Measurements from ENCODE around the gene PHTF2.

Gene PHTF2

DNA sequence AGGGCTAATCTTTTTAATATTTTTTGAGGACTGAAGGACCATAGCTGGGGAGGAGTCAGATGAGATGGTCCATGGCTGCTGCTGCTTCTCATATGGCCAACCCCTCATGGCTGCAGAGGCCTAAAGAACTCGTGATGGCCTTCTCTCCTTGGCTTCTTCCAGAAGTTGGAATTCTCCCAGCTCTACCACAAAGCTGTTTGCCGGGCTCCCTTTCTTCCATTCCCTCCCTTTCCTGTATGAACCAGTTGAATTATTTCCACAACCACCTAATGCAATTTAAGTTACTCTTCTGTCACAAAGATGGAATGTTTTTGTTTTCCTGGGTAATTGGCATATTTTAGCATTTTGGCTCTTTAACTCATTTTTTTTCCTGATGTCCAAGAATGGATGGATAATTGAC is 80.7 kb downstream of the PHTF2 start:
- CTCF ChIA-PET = interaction anchor here (0.7 kb wide), 1 partner anchor 77 kb away, joined by 3 read pairs; no protein-coding TSS in a partner anchor
- TF ChIP-seq, protein P1, sequence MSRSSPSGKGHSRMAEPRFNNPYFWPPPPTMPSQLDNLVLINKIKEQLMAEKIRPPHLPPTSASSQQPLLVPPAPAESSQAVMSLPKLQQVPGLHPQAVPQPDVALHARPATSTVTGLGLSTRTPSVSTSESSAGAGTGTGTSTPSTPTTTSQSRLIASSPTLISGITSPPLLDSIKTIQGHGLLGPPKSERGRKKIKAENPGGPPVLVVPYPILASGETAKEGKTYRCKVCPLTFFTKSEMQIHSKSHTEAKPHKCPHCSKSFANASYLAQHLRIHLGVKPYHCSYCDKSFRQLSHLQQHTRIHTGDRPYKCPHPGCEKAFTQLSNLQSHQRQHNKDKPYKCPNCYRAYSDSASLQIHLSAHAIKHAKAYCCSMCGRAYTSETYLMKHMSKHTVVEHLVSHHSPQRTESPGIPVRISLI (tag by site-specific recombination; IDR thresholded peaks at IDR 0.05) = no peak
- TF ChIP-seq ZNF48 (tag by site-specific recombination; IDR thresholded peaks at IDR 0.05) (no peak), TRIM28 (IDR thresholded peaks at IDR 0.05; ENCODE audit: borderline replicate concordance, low read length) (no peak), ZNF10 (tag by site-specific recombination; IDR thresholded peaks at IDR 0.05) (no peak), ZNF202 (tag by site-specific recombination; IDR thresholded peaks at IDR 0.05; ENCODE audit: borderline replicate concordance) (no peak), FEZF1 (tag by site-specific recombination; IDR thresholded peaks at IDR 0.05) (no peak), GLI4 (tag by site-specific recombination; IDR thresholded peaks at IDR 0.05) (no peak), ZBTB48 (tag by site-specific recombination; IDR thresholded peaks at IDR 0.05) (no peak), ZNF426 (tag by site-specific recombination; IDR thresholded peaks at IDR 0.05) (no peak), ZNF473 (tag by site-specific recombination; IDR thresholded peaks at IDR 0.05) (no peak), ZNF571 (tag by site-specific recombination; IDR thresholded peaks at IDR 0.05) (no peak)
- TF ChIP-seq, protein P2, sequence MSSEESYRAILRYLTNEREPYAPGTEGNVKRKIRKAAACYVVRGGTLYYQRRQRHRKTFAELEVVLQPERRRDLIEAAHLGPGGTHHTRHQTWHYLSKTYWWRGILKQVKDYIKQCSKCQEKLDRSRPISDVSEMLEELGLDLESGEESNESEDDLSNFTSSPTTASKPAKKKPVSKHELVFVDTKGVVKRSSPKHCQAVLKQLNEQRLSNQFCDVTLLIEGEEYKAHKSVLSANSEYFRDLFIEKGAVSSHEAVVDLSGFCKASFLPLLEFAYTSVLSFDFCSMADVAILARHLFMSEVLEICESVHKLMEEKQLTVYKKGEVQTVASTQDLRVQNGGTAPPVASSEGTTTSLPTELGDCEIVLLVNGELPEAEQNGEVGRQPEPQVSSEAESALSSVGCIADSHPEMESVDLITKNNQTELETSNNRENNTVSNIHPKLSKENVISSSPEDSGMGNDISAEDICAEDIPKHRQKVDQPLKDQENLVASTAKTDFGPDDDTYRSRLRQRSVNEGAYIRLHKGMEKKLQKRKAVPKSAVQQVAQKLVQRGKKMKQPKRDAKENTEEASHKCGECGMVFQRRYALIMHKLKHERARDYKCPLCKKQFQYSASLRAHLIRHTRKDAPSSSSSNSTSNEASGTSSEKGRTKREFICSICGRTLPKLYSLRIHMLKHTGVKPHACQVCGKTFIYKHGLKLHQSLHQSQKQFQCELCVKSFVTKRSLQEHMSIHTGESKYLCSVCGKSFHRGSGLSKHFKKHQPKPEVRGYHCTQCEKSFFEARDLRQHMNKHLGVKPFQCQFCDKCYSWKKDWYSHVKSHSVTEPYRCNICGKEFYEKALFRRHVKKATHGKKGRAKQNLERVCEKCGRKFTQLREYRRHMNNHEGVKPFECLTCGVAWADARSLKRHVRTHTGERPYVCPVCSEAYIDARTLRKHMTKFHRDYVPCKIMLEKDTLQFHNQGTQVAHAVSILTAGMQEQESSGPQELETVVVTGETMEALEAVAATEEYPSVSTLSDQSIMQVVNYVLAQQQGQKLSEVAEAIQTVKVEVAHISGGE (tag by site-specific recombination; conservative IDR thresholded peaks at IDR 0.05; ENCODE audit: low read depth) = no peak
- TF ChIP-seq, protein P3, sequence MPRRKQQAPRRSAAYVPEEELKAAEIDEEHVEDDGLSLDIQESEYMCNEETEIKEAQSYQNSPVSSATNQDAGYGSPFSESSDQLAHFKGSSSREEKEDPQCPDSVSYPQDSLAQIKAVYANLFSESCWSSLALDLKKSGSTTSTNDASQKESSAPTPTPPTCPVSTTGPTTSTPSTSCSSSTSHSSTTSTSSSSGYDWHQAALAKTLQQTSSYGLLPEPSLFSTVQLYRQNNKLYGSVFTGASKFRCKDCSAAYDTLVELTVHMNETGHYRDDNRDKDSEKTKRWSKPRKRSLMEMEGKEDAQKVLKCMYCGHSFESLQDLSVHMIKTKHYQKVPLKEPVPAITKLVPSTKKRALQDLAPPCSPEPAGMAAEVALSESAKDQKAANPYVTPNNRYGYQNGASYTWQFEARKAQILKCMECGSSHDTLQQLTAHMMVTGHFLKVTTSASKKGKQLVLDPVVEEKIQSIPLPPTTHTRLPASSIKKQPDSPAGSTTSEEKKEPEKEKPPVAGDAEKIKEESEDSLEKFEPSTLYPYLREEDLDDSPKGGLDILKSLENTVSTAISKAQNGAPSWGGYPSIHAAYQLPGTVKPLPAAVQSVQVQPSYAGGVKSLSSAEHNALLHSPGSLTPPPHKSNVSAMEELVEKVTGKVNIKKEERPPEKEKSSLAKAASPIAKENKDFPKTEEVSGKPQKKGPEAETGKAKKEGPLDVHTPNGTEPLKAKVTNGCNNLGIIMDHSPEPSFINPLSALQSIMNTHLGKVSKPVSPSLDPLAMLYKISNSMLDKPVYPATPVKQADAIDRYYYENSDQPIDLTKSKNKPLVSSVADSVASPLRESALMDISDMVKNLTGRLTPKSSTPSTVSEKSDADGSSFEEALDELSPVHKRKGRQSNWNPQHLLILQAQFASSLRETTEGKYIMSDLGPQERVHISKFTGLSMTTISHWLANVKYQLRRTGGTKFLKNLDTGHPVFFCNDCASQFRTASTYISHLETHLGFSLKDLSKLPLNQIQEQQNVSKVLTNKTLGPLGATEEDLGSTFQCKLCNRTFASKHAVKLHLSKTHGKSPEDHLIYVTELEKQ (tag by site-specific recombination; IDR thresholded peaks at IDR 0.05; ENCODE audit: borderline replicate concordance) = no peak
- TF ChIP-seq, protein P4, sequence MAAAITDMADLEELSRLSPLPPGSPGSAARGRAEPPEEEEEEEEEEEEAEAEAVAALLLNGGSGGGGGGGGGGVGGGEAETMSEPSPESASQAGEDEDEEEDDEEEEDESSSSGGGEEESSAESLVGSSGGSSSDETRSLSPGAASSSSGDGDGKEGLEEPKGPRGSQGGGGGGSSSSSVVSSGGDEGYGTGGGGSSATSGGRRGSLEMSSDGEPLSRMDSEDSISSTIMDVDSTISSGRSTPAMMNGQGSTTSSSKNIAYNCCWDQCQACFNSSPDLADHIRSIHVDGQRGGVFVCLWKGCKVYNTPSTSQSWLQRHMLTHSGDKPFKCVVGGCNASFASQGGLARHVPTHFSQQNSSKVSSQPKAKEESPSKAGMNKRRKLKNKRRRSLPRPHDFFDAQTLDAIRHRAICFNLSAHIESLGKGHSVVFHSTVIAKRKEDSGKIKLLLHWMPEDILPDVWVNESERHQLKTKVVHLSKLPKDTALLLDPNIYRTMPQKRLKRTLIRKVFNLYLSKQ (tag by site-specific recombination; IDR thresholded peaks at IDR 0.05; ENCODE audit: borderline replicate concordance) = no peak
- POLR2A ChIA-PET = no interaction called here
- Histone ChIP-seq H3K36me3 (ENCODE audit: control insufficient read depth in 2 of 2, insufficient read depth in 1 of 2, low read length in 2 of 2) (no peaks in the 10 kb centered on the region), H3K9me3 (ENCODE audit: control insufficient read depth, insufficient read depth, low read depth, low read length) (no peaks in the 10 kb centered on the region), H3K4me3 (ENCODE audit: low read depth, low read length) (no peak overlapping the region), H3K4me1 (ENCODE audit: control insufficient read depth, insufficient read depth, low read length) (no peaks in the 10 kb centered on the region), H3K27ac (ENCODE audit: extremely low read depth, low read depth, low read length) (no peak overlapping the region)

DNA sequence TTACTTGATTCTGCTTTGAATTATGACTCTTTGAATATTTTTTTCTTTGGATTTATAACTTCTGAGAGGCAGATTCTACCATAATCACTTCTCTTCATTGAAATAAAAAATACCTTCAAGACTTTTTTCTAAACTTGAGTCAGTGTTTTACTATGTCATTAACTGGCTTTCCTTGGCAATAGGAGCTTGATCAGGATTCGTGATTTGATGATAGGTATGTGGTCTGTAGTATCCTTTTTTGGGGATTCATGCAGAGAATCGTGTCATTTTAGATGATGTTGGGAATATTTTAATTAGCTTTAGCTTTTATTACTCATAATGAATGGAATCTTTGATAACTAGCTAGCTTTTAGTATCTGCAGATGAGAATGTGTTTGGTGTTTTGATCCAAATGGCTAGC is 83.3 kb downstream of the PHTF2 start:
- Histone ChIP-seq H3K27ac (ENCODE audit: extremely low read depth, low read depth, low read length) (no peak overlapping the region), H3K36me3 (ENCODE audit: control insufficient read depth in 2 of 2, insufficient read depth in 1 of 2, low read length in 2 of 2) (no peaks in the 10 kb centered on the region), H3K4me3 (ENCODE audit: low read depth, low read length) (no peak overlapping the region), H3K4me1 (ENCODE audit: control insufficient read depth, insufficient read depth, low read length) (no peaks in the 10 kb centered on the region), H3K9me3 (ENCODE audit: control insufficient read depth, insufficient read depth, low read depth, low read length) (no peaks in the 10 kb centered on the region)
- CTCF ChIA-PET = interaction anchor here (0.7 kb wide), 1 partner anchor 31 kb away, joined by 3 read pairs; no protein-coding TSS in a partner anchor
- TF ChIP-seq ZNF133 (tag by site-specific recombination; IDR thresholded peaks at IDR 0.05) = no peak
- POLR2A ChIA-PET = no interaction called here
